ENCODE measurements around the gene MAPT. TPM values are rescaled to one million over a fixed set of nuclear protein-coding genes. Genes with fewer than 3 reads are reported as not detected.

The MAPT gene
- polyA plus RNA-seq, 3 donors: 0.04 TPM; not detected in 2

DNA sequence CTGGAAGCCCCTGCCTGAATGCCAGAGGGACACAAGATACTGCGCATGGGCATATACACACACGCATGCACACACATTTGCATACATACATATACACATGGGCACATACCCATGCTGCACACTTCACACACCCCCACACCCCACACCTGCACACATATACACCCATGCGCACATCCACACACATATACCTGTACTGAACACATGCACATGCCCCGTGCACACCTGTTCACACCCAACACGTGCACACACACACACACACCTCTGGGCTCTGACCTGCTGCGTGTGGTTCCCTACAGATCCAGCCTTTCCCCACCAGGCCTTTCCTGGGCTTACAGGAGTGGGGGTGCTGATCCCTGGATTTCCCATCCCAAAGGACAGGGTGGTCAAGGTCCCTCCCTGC is 43.3 kb upstream of the MAPT start:
- no peaks in the 10 kb centered on the region for H3K36me3 Mint-ChIP-seq
- peaks cover 16 to 32% (median 24%) of the 10 kb centered on the region in 3 donors for H3K27me3 Mint-ChIP-seq (ENCODE audit: low read depth in 3 of 3)
- H3K4me1 Mint-ChIP-seq: peaks cover 3% of the 10 kb centered on the region

DNA sequence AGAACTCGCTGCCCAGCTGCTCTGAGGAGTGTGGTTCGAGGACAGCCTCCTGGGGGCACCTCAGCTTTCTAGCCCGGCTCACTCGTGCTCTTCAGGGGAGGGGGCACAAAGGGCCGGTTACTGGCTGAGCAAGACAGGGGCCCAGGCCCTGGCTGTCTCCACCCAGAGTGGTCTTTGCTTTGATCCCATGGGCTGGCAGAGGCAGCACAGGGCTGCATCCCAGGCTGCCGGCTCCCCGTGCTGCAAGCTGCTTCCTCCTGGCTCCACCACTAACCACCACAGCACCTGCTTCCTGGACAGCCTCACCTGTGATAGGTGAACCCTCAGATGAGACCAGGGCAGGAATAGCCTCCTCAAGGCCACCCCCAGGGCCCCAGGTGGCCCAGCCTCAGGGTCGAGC is 42.9 kb upstream of the MAPT start:
- 29% methylated on average over 8 of the region's 8 CpGs for WGBS (ENCODE audit: insufficient coverage)
- peaks cover 16 to 32% (median 24%) of the 10 kb centered on the region in 3 donors for H3K27me3 Mint-ChIP-seq (ENCODE audit: low read depth in 3 of 3)

More for the DNA sequence above, 43.3 kb upstream of the MAPT start:
- H3K27ac ChIP-seq (ENCODE audit: low read depth in 1 of 2, low read length in 2 of 2): no peak overlapping the region
- WGBS (ENCODE audit: insufficient coverage): 89% methylated on average over 6 of the region's 6 CpGs
- H3K4me1 ChIP-seq (ENCODE audit: control insufficient read depth in 1 of 2, insufficient read depth in 2 of 2, low read length in 2 of 2): no peaks in the 10 kb centered on the region
- no peak overlapping the region for H3K4me3 Mint-ChIP-seq
- TF ChIP-seq, protein P1, sequence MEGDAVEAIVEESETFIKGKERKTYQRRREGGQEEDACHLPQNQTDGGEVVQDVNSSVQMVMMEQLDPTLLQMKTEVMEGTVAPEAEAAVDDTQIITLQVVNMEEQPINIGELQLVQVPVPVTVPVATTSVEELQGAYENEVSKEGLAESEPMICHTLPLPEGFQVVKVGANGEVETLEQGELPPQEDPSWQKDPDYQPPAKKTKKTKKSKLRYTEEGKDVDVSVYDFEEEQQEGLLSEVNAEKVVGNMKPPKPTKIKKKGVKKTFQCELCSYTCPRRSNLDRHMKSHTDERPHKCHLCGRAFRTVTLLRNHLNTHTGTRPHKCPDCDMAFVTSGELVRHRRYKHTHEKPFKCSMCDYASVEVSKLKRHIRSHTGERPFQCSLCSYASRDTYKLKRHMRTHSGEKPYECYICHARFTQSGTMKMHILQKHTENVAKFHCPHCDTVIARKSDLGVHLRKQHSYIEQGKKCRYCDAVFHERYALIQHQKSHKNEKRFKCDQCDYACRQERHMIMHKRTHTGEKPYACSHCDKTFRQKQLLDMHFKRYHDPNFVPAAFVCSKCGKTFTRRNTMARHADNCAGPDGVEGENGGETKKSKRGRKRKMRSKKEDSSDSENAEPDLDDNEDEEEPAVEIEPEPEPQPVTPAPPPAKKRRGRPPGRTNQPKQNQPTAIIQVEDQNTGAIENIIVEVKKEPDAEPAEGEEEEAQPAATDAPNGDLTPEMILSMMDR (IDR thresholded peaks at IDR 0.05): no peak
- no peaks in the 10 kb centered on the region for H3K79me2 ChIP-seq (ENCODE audit: insufficient read depth, low read length)
- H4K20me1 ChIP-seq (ENCODE audit: insufficient read depth, low read length): no peaks in the 10 kb centered on the region
- peaks cover 0 to 12% of the 10 kb centered on the region in 2 donors for H3K27me3 ChIP-seq (ENCODE audit: control insufficient read depth in 2 of 2, insufficient read depth in 2 of 2, low read length in 2 of 2)
- H3K9me3 Mint-ChIP-seq: peaks cover 0 to 3% (median 0%) of the 10 kb centered on the region in 7 donors
- H3K27ac Mint-ChIP-seq: no peak overlapping the region
- H3K4me2 ChIP-seq (replicated peaks; ENCODE audit: extremely low read depth, low read length, poor library complexity, severe bottlenecking): no peak overlapping the region
- no peaks in the 10 kb centered on the region for H3K9me3 ChIP-seq (replicated peaks in 1 of 2; ENCODE audit: control insufficient read depth in 1 of 2, insufficient read depth in 1 of 2, low read length in 2 of 2)
- H3K36me3 ChIP-seq (replicated peaks in 1 of 2; ENCODE audit: control insufficient read depth in 1 of 2, insufficient read depth in 2 of 2, low read length in 2 of 2): no peaks in the 10 kb centered on the region
- intact Hi-C loops (cut with micrococcal nuclease): no loop called here
- no peak overlapping the region for H3K9ac ChIP-seq (ENCODE audit: insufficient read depth, low read length, poor library complexity, severe bottlenecking)
- no peak overlapping the region for H3K4me3 ChIP-seq (replicated peaks in 1 of 3; ENCODE audit: low read depth in 2 of 3, low read length in 3 of 3)
- no peak for DNase-seq
- H2AFZ ChIP-seq (ENCODE audit: insufficient read depth, low read depth, low read length, poor library complexity, severe bottlenecking): no peak overlapping the region

More for the DNA sequence above, 42.9 kb upstream of the MAPT start:
- Histone ChIP-seq H3K9me3 (replicated peaks in 1 of 2; ENCODE audit: control insufficient read depth in 1 of 2, insufficient read depth in 1 of 2, low read length in 2 of 2) (no peaks in the 10 kb centered on the region), H3K27me3 (ENCODE audit: control insufficient read depth in 2 of 2, insufficient read depth in 2 of 2, low read length in 2 of 2) (peaks cover 0 to 12% of the 10 kb centered on the region in 2 donors), H3K4me3 (replicated peaks in 1 of 3; ENCODE audit: low read depth in 2 of 3, low read length in 3 of 3) (no peak overlapping the region), H3K27ac (ENCODE audit: low read depth in 1 of 2, low read length in 2 of 2) (no peak overlapping the region), H3K4me2 (replicated peaks; ENCODE audit: extremely low read depth, low read length, poor library complexity, severe bottlenecking) (no peak overlapping the region), H3K9ac (ENCODE audit: insufficient read depth, low read length, poor library complexity, severe bottlenecking) (no peak overlapping the region), H4K20me1 (ENCODE audit: insufficient read depth, low read length) (no peaks in the 10 kb centered on the region), H3K36me3 (replicated peaks in 1 of 2; ENCODE audit: control insufficient read depth in 1 of 2, insufficient read depth in 2 of 2, low read length in 2 of 2) (no peaks in the 10 kb centered on the region), H3K79me2 (ENCODE audit: insufficient read depth, low read length) (no peaks in the 10 kb centered on the region), H2AFZ (ENCODE audit: insufficient read depth, low read depth, low read length, poor library complexity, severe bottlenecking) (no peak overlapping the region), H3K4me1 (ENCODE audit: control insufficient read depth in 1 of 2, insufficient read depth in 2 of 2, low read length in 2 of 2) (no peaks in the 10 kb centered on the region)
- no peaks in the 10 kb centered on the region for H3K36me3 Mint-ChIP-seq
- H3K4me1 Mint-ChIP-seq: peaks cover 3% of the 10 kb centered on the region
- intact Hi-C loops (cut with micrococcal nuclease): no loop called here
- TF ChIP-seq, protein P1 (IDR thresholded peaks at IDR 0.05): no peak
- H3K9me3 Mint-ChIP-seq: peaks cover 0 to 3% (median 0%) of the 10 kb centered on the region in 7 donors
- no peak for DNase-seq
- H3K4me3 Mint-ChIP-seq: no peak overlapping the region
- H3K27ac Mint-ChIP-seq: no peak overlapping the region
